DMS153 (cell line): ENCODE measurements around the gene FXYD7.

Experiments
- DNase-seq: peaks from one replicate; lab custom pipeline; 2025; lab: John Stamatoyannopoulos, UW

The FXYD7 gene

GRCh38 chr19:35202722-35203688 is 60.0 kb downstream of the FXYD7 start:
- no peak for DNase-seq
